H1 (cell line): ENCODE results near the gene SERPINB2. TPM values are rescaled to one million over a fixed set of nuclear protein-coding genes. Genes with fewer than 3 reads are reported as not detected.

Experiments
- CTCF ChIA-PET: fragments of 300-600 bp; sonication (Branson Sonifier 250); formaldehyde crosslinking; loops from one replicate; lab custom pipeline; 2021; ENCODE audit not compliant: partially characterized antibody; lab: Charles Lee
- POLR2A ChIA-PET: fragments of 300-600 bp; sonication (Branson Sonifier 250); formaldehyde crosslinking; loops from one replicate; lab custom pipeline; 2021; ENCODE audit warnings: inconsistent platforms; ENCODE audit not compliant: partially characterized antibody; lab: Charles Lee
- DNase-seq, 2 experiments: peaks; one replicate each; pipeline versions ENCODE4 v3.0.0 to v3.0.0-alpha.2; 2010 to 2022; ENCODE audit warnings: low spot score in 2 of 2, low read depth in 1 of 2, mixed read lengths in 1 of 2
- FAIRE-seq: peaks from 2 replicates; lab custom pipeline; 2011; peaks lifted over from hg19 to GRCh38; lab: Jason Lieb, UNC
- H2AFZ ChIP-seq: 2 replicates; pipeline ENCODE4 v1.8.1; 2012; ENCODE audit warnings: low read length, inconsistent platforms
- H2AK5ac ChIP-seq: 2 replicates; pipeline ENCODE4 v1.6.1; 2013; ENCODE audit warnings: low read depth, low read length
- H2BK120ac ChIP-seq: replicated peaks from 2 replicates; pipeline ENCODE3; 2013; ENCODE audit warnings: low read depth, low read length, inconsistent platforms
- H2BK12ac ChIP-seq: 2 replicates; pipeline ENCODE4 v1.6.1; 2013; ENCODE audit warnings: low read depth, low read length
- H2BK15ac ChIP-seq: 2 replicates; pipeline ENCODE4 v1.6.1; 2013; ENCODE audit warnings: low read length
- H2BK20ac ChIP-seq: 2 replicates; pipeline ENCODE4 v1.6.1; 2013; ENCODE audit warnings: low read length
- H2BK5ac ChIP-seq: 2 replicates; pipeline ENCODE4 v1.6.1; 2013; ENCODE audit warnings: low read depth, low read length
- H3K14ac ChIP-seq: 2 replicates; pipeline ENCODE4 v1.6.1; 2013; ENCODE audit warnings: inconsistent platforms; ENCODE audit not compliant: insufficient read length
- H3K18ac ChIP-seq: 2 replicates; pipeline ENCODE4 v1.6.1; 2013; ENCODE audit warnings: low read length; ENCODE audit errors: extremely low read depth
- H3K23ac ChIP-seq: 2 replicates; pipeline ENCODE4 v1.6.1; 2013; ENCODE audit warnings: inconsistent platforms; ENCODE audit not compliant: insufficient read length
- H3K23me2 ChIP-seq: 2 replicates; pipeline ENCODE4 v1.6.1; 2013; ENCODE audit warnings: low read depth, low read length
- H3K27ac ChIP-seq: 2 replicates; pipeline ENCODE4 v1.6.1; 2011; ENCODE audit warnings: low read depth, low read length, inconsistent platforms
- H3K27me3 ChIP-seq, 4 experiments: replicated peaks in 1 of 4; 1 replicate in 1 of 4; 2 replicates in 3 of 4; pipeline versions ENCODE4 v1.6.1 to v1.8.1; 2011 to 2013; ENCODE audit warnings: low read length in 3 of 4, mild to moderate bottlenecking in 3 of 4, inconsistent platforms in 2 of 4, mixed read lengths in 2 of 4, moderate library complexity in 1 of 4; ENCODE audit not compliant: control insufficient read depth in 3 of 4, insufficient read depth in 3 of 4; ENCODE audit errors: extremely low read depth in 1 of 4
- H3K36me3 ChIP-seq, 4 experiments: 2 replicates each; pipeline versions ENCODE4 v1.6.1 to v1.8.1; 2011 to 2013; ENCODE audit warnings: mild to moderate bottlenecking in 4 of 4, low read length in 3 of 4, moderate library complexity in 2 of 4, control low read depth in 1 of 4, inconsistent platforms in 1 of 4; ENCODE audit not compliant: insufficient read depth in 4 of 4, control insufficient read depth in 2 of 4
- H3K4ac ChIP-seq: replicated peaks from 2 replicates; pipeline ENCODE3; 2013; ENCODE audit warnings: low read length, low read depth, mixed read lengths, inconsistent platforms; ENCODE audit not compliant: insufficient read length
- H3K4me1 ChIP-seq, 4 experiments: replicated peaks in 1 of 4; 1 replicate in 1 of 4; 2 replicates in 3 of 4; pipeline versions ENCODE4 v1.6.1 to v1.8.1; 2011 to 2013; ENCODE audit warnings: low read length in 3 of 4, inconsistent platforms in 2 of 4, mixed read lengths in 1 of 4; ENCODE audit not compliant: insufficient read depth in 4 of 4, control insufficient read depth in 3 of 4
- H3K4me2 ChIP-seq, 2 experiments: 2 replicates each; pipeline versions ENCODE4 v1.6.1 to v1.8.1; 2011 to 2013; ENCODE audit warnings: low read depth in 2 of 2, low read length in 2 of 2, control low read depth in 1 of 2, inconsistent platforms in 1 of 2, mild to moderate bottlenecking in 1 of 2; ENCODE audit not compliant: insufficient read depth in 1 of 2
- H3K4me3 ChIP-seq, 4 experiments: fragments of 200-600, 300-600 bp in 1 of 4; sonication (generic), shearing (Covaris generic), sonication (Bioruptor Twin) in 1 of 4; 2 replicates each; pipeline versions ENCODE4 v1.5.1 to v1.8.1; 2011 to 2016; ENCODE audit warnings: low read length in 4 of 4, low read depth in 3 of 4, control low read depth in 2 of 4, inconsistent platforms in 2 of 4, mild to moderate bottlenecking in 2 of 4, mixed read lengths in 1 of 4, moderate library complexity in 1 of 4; ENCODE audit not compliant: insufficient read depth in 2 of 4; ENCODE audit errors: extremely low read depth in 1 of 4
- H3K56ac ChIP-seq: replicated peaks from 2 replicates; pipeline ENCODE3; 2013; ENCODE audit warnings: low read depth, mild to moderate bottlenecking, mixed read lengths, low read length, inconsistent platforms; ENCODE audit not compliant: insufficient read length
- H3K79me1 ChIP-seq: 2 replicates; pipeline ENCODE4 v1.6.1; 2013; ENCODE audit warnings: low read depth, low read length, control low read depth
- H3K79me2 ChIP-seq, 2 experiments: 2 replicates each; pipeline versions ENCODE4 v1.6.1 to v1.8.1; 2012 to 2013; ENCODE audit warnings: low read length in 2 of 2, mild to moderate bottlenecking in 2 of 2, inconsistent platforms in 1 of 2; ENCODE audit not compliant: insufficient read depth in 2 of 2, control insufficient read depth in 1 of 2
- H3K9ac ChIP-seq, 4 experiments: replicated peaks in 1 of 4; 1 replicate in 1 of 4; 2 replicates in 3 of 4; pipeline versions ENCODE4 v1.6.1 to v1.8.1; 2011 to 2013; ENCODE audit warnings: low read depth in 3 of 4, low read length in 3 of 4, control low read depth in 2 of 4, mild to moderate bottlenecking in 2 of 4, moderate library complexity in 2 of 4, inconsistent platforms in 1 of 4; ENCODE audit errors: extremely low read depth in 1 of 4
- H3K9me3 ChIP-seq, 2 experiments: 2 replicates each; pipeline versions ENCODE4 v1.6.1 to v1.8.1; 2012 to 2013; ENCODE audit warnings: mild to moderate bottlenecking in 2 of 2, moderate library complexity in 2 of 2, control low read depth in 1 of 2, inconsistent platforms in 1 of 2, low read depth in 1 of 2, low read length in 1 of 2, mixed read lengths in 1 of 2; ENCODE audit not compliant: insufficient read depth in 2 of 2
- H4K20me1 ChIP-seq, 2 experiments: replicated peaks in 1 of 2; 2 replicates each; pipeline versions ENCODE3 to v1.8.1; 2011 to 2013; ENCODE audit warnings: inconsistent platforms in 2 of 2, low read length in 2 of 2, mild to moderate bottlenecking in 1 of 2; ENCODE audit not compliant: insufficient read depth in 2 of 2, control insufficient read depth in 1 of 2
- H4K5ac ChIP-seq: 2 replicates; pipeline ENCODE4 v1.6.1; 2013; ENCODE audit warnings: low read length, low read depth, mixed read lengths, inconsistent platforms; ENCODE audit not compliant: insufficient read length
- H4K8ac ChIP-seq: 2 replicates; pipeline ENCODE4 v1.8.0; 2013; ENCODE audit warnings: mild to moderate bottlenecking, moderate library complexity, low read length, inconsistent platforms; ENCODE audit not compliant: insufficient read depth; ENCODE audit errors: extremely low read depth
- H4K91ac ChIP-seq: replicated peaks from 2 replicates; pipeline ENCODE3; 2013; ENCODE audit warnings: low read length, mixed read lengths, inconsistent platforms; ENCODE audit not compliant: insufficient read length
- ASH2L ChIP-seq: fragments of 200-600, 300-600 bp; sonication (generic); IDR thresholded peaks from one replicate; pipeline ENCODE4 v1.7.1; 2017; ENCODE audit warnings: low read length
- CBX8 ChIP-seq: fragments of 300-800, 300-1000 bp; sonication (generic); IDR thresholded peaks from 2 replicates; pipeline ENCODE4 v1.7.1; 2016; ENCODE audit warnings: low read depth, low read length, borderline replicate concordance
- CHD1 ChIP-seq: IDR thresholded peaks from 2 replicates; pipeline ENCODE4 v1.6.1; 2012; ENCODE audit warnings: low read depth, low read length, improper control_type of control experiment
- GABPA ChIP-seq: IDR thresholded peaks from 2 replicates; pipeline ENCODE4 v1.6.1; 2011; ENCODE audit warnings: mild to moderate bottlenecking, low read length, moderate library complexity, borderline replicate concordance; ENCODE audit not compliant: insufficient read depth
- GTF2F1 ChIP-seq: IDR thresholded peaks from 2 replicates; pipeline ENCODE4 v1.6.1; 2012; ENCODE audit warnings: low read depth, low read length, improper control_type of control experiment, borderline replicate concordance
- HDAC2 ChIP-seq, 2 experiments: fragments of 300-600 bp in 1 of 2; sonication (generic) in 1 of 2; IDR thresholded peaks; 2 replicates each; pipeline ENCODE4 v1.6.1; 2011 to 2012; ENCODE audit warnings: low read depth in 2 of 2, low read length in 2 of 2, mild to moderate bottlenecking in 2 of 2, moderate library complexity in 2 of 2, borderline replicate concordance in 1 of 2, inconsistent platforms in 1 of 2
- NANOG ChIP-seq: IDR thresholded peaks from 2 replicates; pipeline ENCODE4 v1.6.1; 2011; ENCODE audit warnings: low read length, low read depth, mild to moderate bottlenecking, inconsistent platforms; ENCODE audit not compliant: insufficient read depth, poor library complexity, severe bottlenecking
- NRF1 ChIP-seq: IDR thresholded peaks from 2 replicates; pipeline ENCODE4 v1.6.1; 2011; ENCODE audit warnings: mild to moderate bottlenecking, low read depth, low read length, improper control_type of control experiment
- SIN3A ChIP-seq, 2 experiments: IDR thresholded peaks in 1 of 2; conservative IDR thresholded peaks in 1 of 2; 2 replicates each; pipeline ENCODE4 v1.6.1; 2011 to 2012; ENCODE audit warnings: low read length in 2 of 2, improper control_type of control experiment in 1 of 2, low read depth in 1 of 2, mild to moderate bottlenecking in 1 of 2
- SP2 ChIP-seq: IDR thresholded peaks from 2 replicates; pipeline ENCODE4 v1.6.1; 2012; ENCODE audit warnings: mild to moderate bottlenecking, low read length, inconsistent platforms
- SP4 ChIP-seq: IDR thresholded peaks from 2 replicates; pipeline ENCODE4 v1.6.1; 2012; ENCODE audit warnings: low read length, inconsistent platforms
- SUZ12 ChIP-seq: fragments of 200-600 bp; sonication (generic); IDR thresholded peaks from 2 replicates; pipeline ENCODE4 v1.6.1; 2012; ENCODE audit warnings: mild to moderate bottlenecking, inconsistent platforms, low read length, moderate library complexity, mixed read lengths
- TAF7 ChIP-seq: optimal IDR thresholded peaks from 2 replicates; pipeline ENCODE3; 2011; ENCODE audit warnings: low read depth, mild to moderate bottlenecking, inconsistent platforms, low read length, moderate library complexity, borderline replicate concordance
- TCF12 ChIP-seq: IDR thresholded peaks from 2 replicates; pipeline ENCODE4 v1.6.1; 2011; ENCODE audit warnings: low read depth, mild to moderate bottlenecking, low read length
- ZNF274 ChIP-seq: IDR thresholded peaks from 2 replicates; pipeline ENCODE4 v1.7.0; 2012; ENCODE audit warnings: low read length, borderline replicate concordance; ENCODE audit errors: extremely low read depth
- WGBS, 2 experiments: shearing (Covaris generic) in 1 of 2; methylation state at CpG; one replicate each; pipeline versions ENCODE4 v1.1.6 to v1.1.7; 2013 to 2015; ENCODE audit warnings: low lambda C conversion rate in 2 of 2, mixed read lengths in 2 of 2, inconsistent platforms in 1 of 2, low coverage in 1 of 2, missing lambda C conversion rate in 1 of 2; ENCODE audit not compliant: insufficient replicate concordance in 2 of 2, insufficient coverage in 1 of 2, insufficient read length in 1 of 2; ENCODE audit errors: extremely low coverage in 1 of 2, missing lambda C conversion rate in 1 of 2; 5-methylcytosine and 5-hydroxymethylcytosine counted together
- polyA plus RNA-seq, 7 experiments: library from polyadenylated mRNA; depleted of rRNA in 3 of 7; stranded (reverse) in 5 of 7; unstranded in 2 of 7; fragments of >200 nt in 5 of 7; fragments of 200-250 nt in 2 of 7; gene quantifications; 1 replicate in 5 of 7; 2 replicates in 1 of 7; 4 replicates in 1 of 7; pipeline versions ENCODE4 v1.2.1 to v1.2.3, GENCODE V29; 2011 to 2013; ENCODE audit warnings: missing spikeins in 2 of 7, mixed read lengths in 2 of 7
- total RNA-seq: library from RNA; stranded (reverse); fragmentation: NEBNext Ultra II Directional; extraction: Animal tissue kit (Norgen Biotek cat#: 25700); gene quantifications from 2 replicates; pipeline ENCODE4 v1.2.1, GENCODE V29; 2021

Gene SERPINB2
- total and polyA plus RNA-seq, 2 of the 8 experiments (the other 6 are each of a cell fraction or from before 2014, with no cell fraction given): not detected

- Histone ChIP-seq H2AK5ac (no peak overlapping the region), H2BK12ac (no peak overlapping the region), H2BK20ac (no peak overlapping the region), H4K5ac (no peak overlapping the region), H3K4ac (no peak overlapping the region), H4K91ac (no peak overlapping the region), H3K4me2 (no peak overlapping the region), H3K9ac (no peak overlapping the region), H3K4me3 (no peak overlapping the region), H3K56ac (no peak overlapping the region), H3K14ac (no peak overlapping the region), H2AFZ (no peak overlapping the region), H3K23ac (no peak overlapping the region), H2BK5ac (no peak overlapping the region), H3K23me2 (no peaks in the 10 kb centered on the region), H3K79me2 (no peaks in the 10 kb centered on the region), H4K8ac (no peak overlapping the region), H3K18ac (no peak overlapping the region), H3K9me3 (peaks cover 0 to 7% of the 10 kb centered on the region in 2 experiments; a peak in 1 of 4 replicates), H3K79me1 (no peaks in the 10 kb centered on the region), H2BK120ac (no peak overlapping the region), H2BK15ac (no peak overlapping the region), H3K36me3 (no peaks in the 10 kb centered on the region), H4K20me1 (no peaks in the 10 kb centered on the region), H3K27me3 (no peaks in the 10 kb centered on the region), H3K4me1 (peaks cover 0 to 2% (median 0%) of the 10 kb centered on the region in 4 experiments; a peak in 1 of 7 replicates), H3K27ac (no peak overlapping the region)
- WGBS, 2 experiments: 89% methylated on average over 1 of the region's 1 CpG; no CpG with 5 or more reads in 1 of the 2 experiments
- POLR2A ChIA-PET: no interaction called here
- FAIRE-seq: no peak
- CTCF ChIA-PET: no interaction called here
- DNase-seq: no peak
- TF ChIP-seq ZNF274 (no peak), CBX8 (no peak), TAF7 (no peak), GTF2F1 (no peak), HDAC2 (IDR thresholded peaks at IDR 0.05; ENCODE audit: borderline replicate concordance in 1 of 2, low read depth in 2 of 2, low read length in 2 of 2) (no peak), SP2 (no peak), GABPA (no peak), CHD1 (no peak), SP4 (no peak), TCF12 (no peak), NANOG (no peak), SIN3A (conservative IDR thresholded peaks at IDR 0.05 in 1 of 2, IDR thresholded peaks at IDR 0.05 in 1 of 2; ENCODE audit: low read depth in 1 of 2, low read length in 2 of 2) (no peak), SUZ12 (no peak), ASH2L (no peak), NRF1 (no peak)
Observed at GRCh38 chr18:63904694-63905093, 17.2 kb downstream of the SERPINB2 start.
